Cardiac fibroblast (primary cell): ENCODE measurements around the gene UBE2L6.

Experiments
- DNase-seq, 2 donors: peaks; one replicate each; pipeline versions ENCODE4 v3.0.0 to v3.0.0-alpha.2; 2010; ENCODE audit warnings: low read depth in 2 of 2
- H3K4me3 ChIP-seq, 2 donors: replicated peaks in 1 of 2; 1 replicate in 1 of 2; 2 replicates in 1 of 2; pipeline ENCODE4 v1.5.1; 2011; ENCODE audit warnings: low read depth in 2 of 2, low read length in 2 of 2, mild to moderate bottlenecking in 2 of 2, moderate library complexity in 1 of 2
- CTCF ChIP-seq: IDR thresholded peaks from one replicate; pipeline ENCODE4 v1.5.1; 2011; ENCODE audit warnings: low read depth, mild to moderate bottlenecking, low read length, inconsistent platforms

Gene UBE2L6

GRCh38 chr11:57502376-57502775 is 65.1 kb downstream of the UBE2L6 start:
- DNase-seq = no peak
- TF ChIP-seq CTCF = no peak
- H3K4me3 ChIP-seq = no peak overlapping the region

GRCh38 chr11:57501953-57502352 is 65.5 kb downstream of the UBE2L6 start:
- TF ChIP-seq CTCF = no peak
- no peak overlapping the region for H3K4me3 ChIP-seq
- DNase-seq = peak in 1 of 2 donors; percentile 24
